Endothelial cell of umbilical vein (primary cell): ENCODE results near the gene PPM1H. TPM values are rescaled to one million over a fixed set of nuclear protein-coding genes. Genes with fewer than 3 reads are reported as not detected.

Experiments
- BruUV-seq: library from RNA; stranded (reverse); fragments of 400-500 nt; replicated peaks from 2 replicates; lab custom pipeline; 2021; lab: Mats Ljungman, UMichigan
- CTCF ChIA-PET: fragments of 300-600, 350-600 bp; sonication (Branson Sonifier 250); formaldehyde crosslinking; loops from one replicate; lab custom pipeline; 2021; ENCODE audit warnings: antibody characterized with exemption, inconsistent platforms; lab: Charles Lee
- POLR2A ChIA-PET: fragments of 300-600, 350-600 bp; sonication (Branson Sonifier 250); formaldehyde crosslinking; loops from one replicate; lab custom pipeline; 2021; ENCODE audit warnings: antibody characterized with exemption, inconsistent platforms; lab: Charles Lee
- DNase-seq: peaks from one replicate; pipeline ENCODE4 v3.0.0-alpha.2; 2011; ENCODE audit warnings: low read depth, low spot score
- FAIRE-seq: peaks from 2 replicates; lab custom pipeline; 2011; peaks lifted over from hg19 to GRCh38; lab: Jason Lieb, UNC
- H2AFZ ChIP-seq: 2 replicates; pipeline ENCODE4 v1.6.0; 2012; ENCODE audit warnings: low read depth, low read length, control low read depth, inconsistent platforms
- H3K27ac ChIP-seq: 2 replicates; pipeline ENCODE4 v1.5.1; 2011; ENCODE audit warnings: low read depth, mild to moderate bottlenecking, control low read depth, low read length, moderate library complexity; ENCODE audit not compliant: insufficient read depth
- H3K27me3 ChIP-seq, 2 experiments: 2 replicates each; pipeline versions ENCODE4 v1.6.0 to v1.6.1; 2011; ENCODE audit warnings: low read length in 2 of 2, mixed read lengths in 1 of 2; ENCODE audit not compliant: control insufficient read depth in 2 of 2, insufficient read depth in 2 of 2
- H3K36me3 ChIP-seq, 2 experiments: 2 replicates in 1 of 2; 3 replicates in 1 of 2; pipeline ENCODE4 v1.5.1; 2011; ENCODE audit warnings: low read length in 2 of 2, mild to moderate bottlenecking in 1 of 2, moderate library complexity in 1 of 2; ENCODE audit not compliant: control insufficient read depth in 2 of 2, insufficient read depth in 2 of 2; ENCODE audit errors: extremely low read depth in 1 of 2
- H3K4me1 ChIP-seq: 3 replicates; pipeline ENCODE4 v1.5.1; 2011; ENCODE audit warnings: mild to moderate bottlenecking, low read length; ENCODE audit not compliant: control insufficient read depth, insufficient read depth; ENCODE audit errors: extremely low read depth
- H3K4me2 ChIP-seq: 2 replicates; pipeline ENCODE4 v1.6.1; 2011; ENCODE audit warnings: low read length, control low read depth, mixed read lengths; ENCODE audit not compliant: insufficient read depth
- H3K4me3 ChIP-seq, 3 experiments: fragments of 200-600 bp in 1 of 3; sonication (generic), shearing (Covaris generic) in 1 of 3; replicated peaks in 1 of 3; 2 replicates each; pipeline ENCODE4 v1.5.1; 2011 to 2016; ENCODE audit warnings: control low read depth in 3 of 3, low read length in 3 of 3, mild to moderate bottlenecking in 2 of 3, inconsistent platforms in 1 of 3, low read depth in 1 of 3, moderate library complexity in 1 of 3; ENCODE audit not compliant: insufficient read depth in 1 of 3
- H3K79me2 ChIP-seq: 2 replicates; pipeline ENCODE4 v1.6.0; 2012; ENCODE audit warnings: low read length, inconsistent platforms; ENCODE audit not compliant: control insufficient read depth, insufficient read depth
- H3K9ac ChIP-seq: replicated peaks from 2 replicates; pipeline ENCODE3; 2011; ENCODE audit warnings: low read length, control low read depth; ENCODE audit not compliant: insufficient read depth; ENCODE audit errors: extremely low read depth
- H3K9me1 ChIP-seq: replicated peaks from 3 replicates; pipeline ENCODE4 v1.6.0; 2011; ENCODE audit warnings: mild to moderate bottlenecking, low read length; ENCODE audit not compliant: control insufficient read depth, insufficient read depth; ENCODE audit errors: extremely low read depth
- H3K9me3 ChIP-seq: replicated peaks from 2 replicates; pipeline ENCODE4 v1.5.1; 2012; ENCODE audit warnings: low read length, inconsistent platforms; ENCODE audit not compliant: control insufficient read depth, insufficient read depth
- H4K20me1 ChIP-seq: replicated peaks from 2 replicates; pipeline ENCODE3; 2011; ENCODE audit warnings: mild to moderate bottlenecking, low read length; ENCODE audit not compliant: control insufficient read depth, insufficient read depth; ENCODE audit errors: extremely low read depth
- EZH2 ChIP-seq: IDR thresholded peaks from 2 replicates; pipeline ENCODE4 v1.6.1; 2012; ENCODE audit warnings: borderline replicate concordance, low read depth, mild to moderate bottlenecking, moderate library complexity, low read length, inconsistent platforms; ENCODE audit not compliant: severe bottlenecking
- FOS ChIP-seq: IDR thresholded peaks from 2 replicates; pipeline ENCODE4 v1.6.1; 2011; ENCODE audit warnings: mild to moderate bottlenecking, low read length, moderate library complexity, borderline replicate concordance; ENCODE audit not compliant: insufficient read depth
- GATA2 ChIP-seq: IDR thresholded peaks from 2 replicates; pipeline ENCODE4 v1.7.0; 2011; ENCODE audit warnings: low read depth, mild to moderate bottlenecking, moderate library complexity, mixed read lengths, low read length; ENCODE audit not compliant: insufficient read length, insufficient read depth
- JUN ChIP-seq: IDR thresholded peaks from 2 replicates; pipeline ENCODE4 v1.6.1; 2011; ENCODE audit warnings: borderline replicate concordance, low read depth; ENCODE audit not compliant: insufficient read length, insufficient read depth
- MAX ChIP-seq: IDR thresholded peaks from 2 replicates; pipeline ENCODE4 v1.6.1; 2011; ENCODE audit not compliant: insufficient read depth, insufficient read length
- MYC ChIP-seq: IDR thresholded peaks from one replicate; pipeline ENCODE4 v1.6.1; 2011; ENCODE audit warnings: mild to moderate bottlenecking, low read depth, low read length
- POLR2A ChIP-seq: IDR thresholded peaks from 2 replicates; pipeline ENCODE4 v1.6.1; 2012; ENCODE audit warnings: low read depth, mild to moderate bottlenecking, control low read depth, low read length
- POLR2AphosphoS5 ChIP-seq: IDR thresholded peaks from 2 replicates; pipeline ENCODE4 v1.6.1; 2012; ENCODE audit warnings: low read depth, mild to moderate bottlenecking, control low read depth, low read length, moderate library complexity; ENCODE audit not compliant: insufficient read depth
- dilution Hi-C: fragments of 300-500 bp; cut with MboI; formaldehyde crosslinking; loops from one replicate; pipeline ENCODE4 v1.15.0; 2019; ENCODE audit warnings: low sequenced_read_pairs; ENCODE audit not compliant: extremely low pct_ligation_motif_present
- intact Hi-C: fragments of 100-400 bp; cut with micrococcal nuclease; formaldehyde crosslinking; loops from one replicate; pipeline ENCODE4 v1.10.0; 2022
- polyA plus RNA-seq, 4 experiments: library from polyadenylated mRNA; depleted of rRNA in 3 of 4; stranded (reverse) in 3 of 4; unstranded in 1 of 4; fragments of >200 nt; gene quantifications; 2 replicates each; pipeline versions ENCODE4 v1.2.1 to v1.2.3, GENCODE V29; 2011 to 2012; ENCODE audit warnings: missing spikeins in 1 of 4
- total RNA-seq: library from RNA; stranded (reverse); gene quantifications from 2 replicates; pipeline ENCODE4 v1.2.3, GENCODE V29; 2021
- TF ChIP-seq, protein P1 (sequence below), 2 donors: IDR thresholded peaks; 1 replicate in 1 of 2; 2 replicates in 1 of 2; pipeline ENCODE4 v1.5.1; 2011; ENCODE audit warnings: low read length in 2 of 2, mild to moderate bottlenecking in 2 of 2, moderate library complexity in 2 of 2, control low read depth in 1 of 2, inconsistent platforms in 1 of 2, low read depth in 1 of 2; ENCODE audit not compliant: insufficient read depth in 1 of 2; ENCODE audit errors: extremely low read depth in 1 of 2

Gene PPM1H
- total and polyA plus RNA-seq, 2 donors (not counting 3 experiments of a cell fraction or from before 2014, with no cell fraction given) = 1.0 to 7.2 TPM

GRCh38 chr12:62891805-62892549 is 43.0 kb downstream of the PPM1H start:
- no peaks in the 10 kb centered on the region for H4K20me1 ChIP-seq
- H3K79me2 ChIP-seq = no peaks in the 10 kb centered on the region
- no peak overlapping the region for H3K4me3 ChIP-seq
- POLR2A ChIA-PET = no interaction called here
- no peak for TF ChIP-seq MYC
- no peaks in the 10 kb centered on the region for H3K4me1 ChIP-seq
- H3K9me3 ChIP-seq = no peaks in the 10 kb centered on the region
- H3K9ac ChIP-seq = no peak overlapping the region
- DNase-seq = no peak
- no peaks in the 10 kb centered on the region for H3K27me3 ChIP-seq
- H3K4me2 ChIP-seq = no peak overlapping the region
- dilution Hi-C loops = no loop called here
- no TSS peak for BruUV-seq
- peaks cover 2% of the 10 kb centered on the region for H3K9me1 ChIP-seq
- intact Hi-C loops = no loop called here
- no peaks in the 10 kb centered on the region for H3K36me3 ChIP-seq
- CTCF ChIA-PET = interaction anchor here (1.3 kb wide), 1 partner anchor 9 kb away, joined by 3 read pairs; no protein-coding TSS in a partner anchor
- H3K27ac ChIP-seq = no peak overlapping the region
- FAIRE-seq = no peak
- H2AFZ ChIP-seq = no peak overlapping the region

DNA sequence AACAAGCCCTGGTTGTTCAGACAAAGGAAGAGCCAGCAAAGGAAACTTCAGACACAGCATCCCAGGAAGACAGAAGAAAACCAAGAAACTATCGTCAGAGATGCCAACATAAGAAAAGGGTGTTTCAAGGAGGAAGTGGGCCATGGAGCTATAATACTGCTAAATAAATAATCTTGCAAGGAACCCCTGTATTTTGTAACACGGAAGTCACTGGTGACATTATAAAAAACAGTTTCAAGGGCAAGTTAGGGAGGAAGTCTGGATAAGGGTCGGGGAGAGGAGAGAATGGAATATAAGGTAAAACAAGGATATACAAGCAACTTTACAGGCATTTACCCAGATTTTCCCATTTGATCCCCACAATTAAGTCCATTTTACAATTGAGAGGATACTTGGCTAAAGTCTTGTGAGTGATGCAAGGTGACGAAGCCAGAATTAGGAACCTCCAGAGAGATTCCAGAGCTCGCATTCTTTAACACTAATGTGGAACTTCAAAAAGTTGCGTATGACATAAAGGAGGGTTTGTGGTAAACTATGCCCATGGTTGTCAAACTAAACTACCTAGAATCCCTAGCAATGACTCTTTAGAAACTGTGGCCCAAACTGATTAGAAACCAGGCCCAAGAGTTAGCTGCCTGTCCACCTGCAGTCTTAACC is 46.4 kb downstream of the PPM1H start:
- no peaks in the 10 kb centered on the region for H3K27me3 ChIP-seq
- dilution Hi-C loops = no loop called here
- no peak overlapping the region for H3K9ac ChIP-seq
- H2AFZ ChIP-seq = no peak overlapping the region
- no peaks in the 10 kb centered on the region for H3K9me3 ChIP-seq
- intact Hi-C loops = no loop called here
- TF ChIP-seq EZH2 (no peak), POLR2AphosphoS5 (no peak), JUN (no peak), MAX (no peak), FOS (no peak), GATA2 (no peak), POLR2A (no peak), MYC (no peak)
- TF ChIP-seq, protein P1, sequence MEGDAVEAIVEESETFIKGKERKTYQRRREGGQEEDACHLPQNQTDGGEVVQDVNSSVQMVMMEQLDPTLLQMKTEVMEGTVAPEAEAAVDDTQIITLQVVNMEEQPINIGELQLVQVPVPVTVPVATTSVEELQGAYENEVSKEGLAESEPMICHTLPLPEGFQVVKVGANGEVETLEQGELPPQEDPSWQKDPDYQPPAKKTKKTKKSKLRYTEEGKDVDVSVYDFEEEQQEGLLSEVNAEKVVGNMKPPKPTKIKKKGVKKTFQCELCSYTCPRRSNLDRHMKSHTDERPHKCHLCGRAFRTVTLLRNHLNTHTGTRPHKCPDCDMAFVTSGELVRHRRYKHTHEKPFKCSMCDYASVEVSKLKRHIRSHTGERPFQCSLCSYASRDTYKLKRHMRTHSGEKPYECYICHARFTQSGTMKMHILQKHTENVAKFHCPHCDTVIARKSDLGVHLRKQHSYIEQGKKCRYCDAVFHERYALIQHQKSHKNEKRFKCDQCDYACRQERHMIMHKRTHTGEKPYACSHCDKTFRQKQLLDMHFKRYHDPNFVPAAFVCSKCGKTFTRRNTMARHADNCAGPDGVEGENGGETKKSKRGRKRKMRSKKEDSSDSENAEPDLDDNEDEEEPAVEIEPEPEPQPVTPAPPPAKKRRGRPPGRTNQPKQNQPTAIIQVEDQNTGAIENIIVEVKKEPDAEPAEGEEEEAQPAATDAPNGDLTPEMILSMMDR (IDR thresholded peaks at IDR 0.05; ENCODE audit: extremely low read depth in 1 of 2, insufficient read depth in 1 of 2, low read depth in 1 of 2, low read length in 2 of 2) = no peak
- H3K27ac ChIP-seq = no peak overlapping the region
- H3K79me2 ChIP-seq = no peaks in the 10 kb centered on the region
- H3K4me2 ChIP-seq = no peak overlapping the region
- no peaks in the 10 kb centered on the region for H3K36me3 ChIP-seq
- ChIA-PET POLR2A (no interaction called here), CTCF (interaction anchor here (1.8 kb wide), 1 partner anchor 21 kb away, joined by 4 read pairs; no protein-coding TSS in a partner anchor)
- peaks cover 2% of the 10 kb centered on the region for H3K9me1 ChIP-seq
- no peak overlapping the region for H3K4me3 ChIP-seq
- H4K20me1 ChIP-seq = no peaks in the 10 kb centered on the region
- no TSS peak for BruUV-seq
- DNase-seq = no peak
- no peaks in the 10 kb centered on the region for H3K4me1 ChIP-seq
- no peak for FAIRE-seq
